ENCODE measurements around the gene TENM4. TPM values are rescaled to one million over a fixed set of nuclear protein-coding genes. Genes with fewer than 3 reads are reported as not detected.

The TENM4 gene
- total RNA-seq, 1 donor from 2014 or later: 5.1 TPM

DNA sequence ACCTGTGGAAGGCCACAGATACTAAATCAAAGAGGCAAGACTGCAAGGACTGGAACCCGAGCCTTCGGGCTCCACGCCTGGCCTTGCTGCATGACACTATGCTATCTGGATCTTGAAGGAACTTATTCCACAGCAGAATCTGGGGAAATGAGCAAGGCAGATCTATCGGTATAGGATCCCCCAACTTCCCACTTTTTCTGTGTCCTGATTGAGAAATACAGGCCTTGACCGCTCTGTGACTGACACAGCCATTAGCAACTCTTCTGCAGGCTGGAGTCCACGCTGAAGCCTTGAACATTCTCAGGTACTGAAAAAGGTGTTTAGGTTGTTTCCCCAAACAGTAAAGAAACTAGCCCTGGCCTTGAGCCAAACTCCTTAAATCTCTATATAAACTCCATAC lies 625.0 kb downstream of the TENM4 start:
- H3K27me3 Mint-ChIP-seq (ENCODE audit: insufficient read depth, low read depth): no peaks in the 10 kb centered on the region
- no peak for DNase-seq (ENCODE audit: low spot score)
- Histone ChIP-seq H3K27ac (no peak overlapping the region), H3F3A (ENCODE audit: low read depth) (peaks cover under 1% of the 10 kb centered on the region), H3K79me2 (ENCODE audit: low read depth) (no peaks in the 10 kb centered on the region), H3K9me3 (ENCODE audit: low read depth) (no peaks in the 10 kb centered on the region), H3K36me3 (no peaks in the 10 kb centered on the region), H2AFZ (replicated peaks) (no peak overlapping the region), H3K27me3 (no peaks in the 10 kb centered on the region), H3K4me3 (no peak overlapping the region), H4K20me1 (ENCODE audit: low read depth) (no peaks in the 10 kb centered on the region), H3K4me1 (peaks cover 10% of the 10 kb centered on the region), H3K9ac (no peak overlapping the region), H3K4me2 (no peak overlapping the region)
- no peak overlapping the region for H3K4me3 Mint-ChIP-seq
- H3K9me3 Mint-ChIP-seq: no peaks in the 10 kb centered on the region
- H3K4me1 Mint-ChIP-seq: peaks cover 40% of the 10 kb centered on the region
- peaks cover 11% of the 10 kb centered on the region for H3K36me3 Mint-ChIP-seq
- H3K27ac Mint-ChIP-seq: no peak overlapping the region
- TF ChIP-seq, protein P1, sequence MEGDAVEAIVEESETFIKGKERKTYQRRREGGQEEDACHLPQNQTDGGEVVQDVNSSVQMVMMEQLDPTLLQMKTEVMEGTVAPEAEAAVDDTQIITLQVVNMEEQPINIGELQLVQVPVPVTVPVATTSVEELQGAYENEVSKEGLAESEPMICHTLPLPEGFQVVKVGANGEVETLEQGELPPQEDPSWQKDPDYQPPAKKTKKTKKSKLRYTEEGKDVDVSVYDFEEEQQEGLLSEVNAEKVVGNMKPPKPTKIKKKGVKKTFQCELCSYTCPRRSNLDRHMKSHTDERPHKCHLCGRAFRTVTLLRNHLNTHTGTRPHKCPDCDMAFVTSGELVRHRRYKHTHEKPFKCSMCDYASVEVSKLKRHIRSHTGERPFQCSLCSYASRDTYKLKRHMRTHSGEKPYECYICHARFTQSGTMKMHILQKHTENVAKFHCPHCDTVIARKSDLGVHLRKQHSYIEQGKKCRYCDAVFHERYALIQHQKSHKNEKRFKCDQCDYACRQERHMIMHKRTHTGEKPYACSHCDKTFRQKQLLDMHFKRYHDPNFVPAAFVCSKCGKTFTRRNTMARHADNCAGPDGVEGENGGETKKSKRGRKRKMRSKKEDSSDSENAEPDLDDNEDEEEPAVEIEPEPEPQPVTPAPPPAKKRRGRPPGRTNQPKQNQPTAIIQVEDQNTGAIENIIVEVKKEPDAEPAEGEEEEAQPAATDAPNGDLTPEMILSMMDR (IDR thresholded peaks at IDR 0.05): no peak
- TF ChIP-seq EZH2phosphoT487 (IDR thresholded peaks at IDR 0.05) (no peak), EZH2 (IDR thresholded peaks at IDR 0.05) (no peak)

DNA sequence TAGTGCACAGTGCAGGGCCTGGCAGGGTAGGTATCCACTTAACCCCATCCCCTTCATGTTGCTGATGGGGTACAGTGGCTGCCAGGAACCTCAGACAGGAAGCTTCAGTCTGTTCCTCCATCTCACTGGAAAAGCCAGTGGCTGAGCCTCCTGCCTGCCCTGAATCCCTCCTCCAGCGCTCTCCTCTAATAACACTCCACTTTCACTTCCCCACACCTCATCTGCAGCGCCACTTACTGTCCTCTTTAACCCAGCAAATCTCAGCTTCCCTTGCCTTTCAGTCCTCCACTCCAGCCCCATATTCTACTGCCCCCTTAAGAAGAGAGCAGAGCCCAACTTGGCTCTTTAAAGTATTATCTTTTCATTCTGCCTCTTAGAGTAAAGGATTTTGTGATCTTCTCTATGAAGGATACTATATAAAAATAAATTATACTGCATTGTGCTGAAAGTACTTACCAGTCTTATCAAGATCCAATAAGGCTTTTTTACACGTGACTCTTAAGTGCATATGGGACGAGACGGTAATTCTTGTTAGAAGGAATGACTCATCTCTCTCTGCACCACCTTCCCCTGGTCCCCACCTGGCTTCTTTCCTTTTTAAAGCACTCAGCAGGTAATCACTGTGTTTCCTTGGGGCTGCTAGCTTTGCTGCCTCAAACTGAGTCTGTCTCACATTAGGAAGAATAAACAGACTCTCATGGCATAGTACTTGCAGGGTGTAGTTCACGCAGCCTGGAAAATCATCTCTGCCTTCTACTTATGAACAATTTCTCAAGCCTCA lies 628.1 kb downstream of the TENM4 start:
- no peaks in the 10 kb centered on the region for H3K27me3 ChIP-seq
- TF ChIP-seq EZH2 (IDR thresholded peaks at IDR 0.05) (no peak), EZH2phosphoT487 (IDR thresholded peaks at IDR 0.05) (no peak)
- TF ChIP-seq, protein P1 (IDR thresholded peaks at IDR 0.05): peak; percentile 8
- H4K20me1 ChIP-seq (ENCODE audit: low read depth): no peaks in the 10 kb centered on the region
- H3K27ac ChIP-seq: no peak overlapping the region
- DNase-seq (ENCODE audit: low spot score): peak; percentile 44
- H3K27me3 Mint-ChIP-seq (ENCODE audit: insufficient read depth, low read depth): no peaks in the 10 kb centered on the region
- no peak overlapping the region for H3K4me3 ChIP-seq
- no peaks in the 10 kb centered on the region for H3K9me3 ChIP-seq (ENCODE audit: low read depth)
- H3K9me3 Mint-ChIP-seq: no peaks in the 10 kb centered on the region
- no peaks in the 10 kb centered on the region for H3K79me2 ChIP-seq (ENCODE audit: low read depth)
- H3K9ac ChIP-seq: no peak overlapping the region
- no peak overlapping the region for H3K4me2 ChIP-seq
- H2AFZ ChIP-seq (replicated peaks): no peak overlapping the region
- peaks cover 11% of the 10 kb centered on the region for H3K36me3 Mint-ChIP-seq
- H3F3A ChIP-seq (ENCODE audit: low read depth): peaks cover 4% of the 10 kb centered on the region
- peaks cover 61% of the 10 kb centered on the region for H3K4me1 Mint-ChIP-seq
- H3K27ac Mint-ChIP-seq: peak overlapping the region; percentile 59
- H3K4me3 Mint-ChIP-seq: no peak overlapping the region
- no peaks in the 10 kb centered on the region for H3K36me3 ChIP-seq
- peaks cover 31% of the 10 kb centered on the region for H3K4me1 ChIP-seq

DNA sequence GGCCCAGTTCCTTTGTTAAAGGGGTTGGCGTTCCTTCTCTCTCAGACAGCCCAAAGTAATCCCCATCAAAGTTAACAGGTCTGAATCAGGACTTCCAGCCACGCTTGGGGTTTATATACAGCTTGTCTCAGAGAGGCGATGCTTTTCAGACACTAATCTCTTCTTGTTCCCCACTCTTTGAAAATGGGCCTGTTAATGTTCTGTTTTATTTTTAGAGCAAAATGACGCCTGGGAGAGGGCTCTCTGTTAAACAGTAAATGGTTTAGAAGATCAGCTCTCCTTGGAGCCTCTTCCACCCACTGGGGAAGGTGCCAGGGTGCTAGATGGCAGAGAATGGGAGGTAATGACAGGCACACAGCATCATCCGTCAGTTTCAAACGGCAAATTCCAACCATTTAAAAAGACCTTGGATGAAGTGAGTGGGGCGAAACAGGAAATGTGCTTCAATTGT lies 630.2 kb downstream of the TENM4 start:
- TF ChIP-seq EZH2phosphoT487 (IDR thresholded peaks at IDR 0.05) (no peak), EZH2 (IDR thresholded peaks at IDR 0.05) (no peak)
- TF ChIP-seq, protein P1 (IDR thresholded peaks at IDR 0.05): no peak
- H3K4me3 Mint-ChIP-seq: peak overlapping the region; percentile 33
- Histone ChIP-seq H3K79me2 (ENCODE audit: low read depth) (no peaks in the 10 kb centered on the region), H3F3A (ENCODE audit: low read depth) (peaks cover 4% of the 10 kb centered on the region), H4K20me1 (ENCODE audit: low read depth) (no peaks in the 10 kb centered on the region), H3K9me3 (ENCODE audit: low read depth) (no peaks in the 10 kb centered on the region), H3K36me3 (no peaks in the 10 kb centered on the region), H2AFZ (replicated peaks) (no peak overlapping the region), H3K4me3 (no peak overlapping the region), H3K9ac (no peak overlapping the region), H3K27ac (no peak overlapping the region), H3K4me2 (peak overlapping the region; percentile 46), H3K27me3 (no peaks in the 10 kb centered on the region), H3K4me1 (peaks cover 31% of the 10 kb centered on the region)
- DNase-seq (ENCODE audit: low spot score): peak; percentile 38
- peaks cover 61% of the 10 kb centered on the region for H3K4me1 Mint-ChIP-seq
- H3K9me3 Mint-ChIP-seq: no peaks in the 10 kb centered on the region
- peak overlapping the region; percentile 57 for H3K27ac Mint-ChIP-seq
- no peaks in the 10 kb centered on the region for H3K27me3 Mint-ChIP-seq (ENCODE audit: insufficient read depth, low read depth)
- H3K36me3 Mint-ChIP-seq: peaks cover 24% of the 10 kb centered on the region

Measured in neural progenitor cell (in vitro differentiated cells).